ENCODE data around the gene TFF3. TPM values are rescaled to one million over a fixed set of nuclear protein-coding genes. Genes with fewer than 3 reads are reported as not detected.

The TFF3 gene
- total and polyA plus RNA-seq, 2 donors (not counting 1 experiment from before 2014, with no cell fraction given), result not detected

- DNase-seq (ENCODE audit: low read depth in 2 of 2), result no peak
- Histone ChIP-seq H3K27ac (ENCODE audit: insufficient read depth, low read length) (no peak overlapping the region), H2AFZ (ENCODE audit: low read length) (no peak overlapping the region), H3K36me3 (ENCODE audit: control insufficient read depth, insufficient read depth, low read length) (no peaks in the 10 kb centered on the region), H3K79me2 (ENCODE audit: control insufficient read depth, insufficient read depth, low read length) (no peaks in the 10 kb centered on the region), H3K4me3 (replicated peaks in 1 of 4; ENCODE audit: control extremely low read depth in 1 of 4, insufficient read depth in 1 of 4, low read depth in 3 of 4, low read length in 4 of 4) (no peak overlapping the region), H3K9ac (ENCODE audit: insufficient read depth, low read length) (no peak overlapping the region), H3K4me1 (ENCODE audit: control insufficient read depth, extremely low read depth, insufficient read depth, low read length) (no peaks in the 10 kb centered on the region), H4K20me1 (ENCODE audit: control insufficient read depth, extremely low read depth, insufficient read depth, low read length) (no peaks in the 10 kb centered on the region), H3K27me3 (ENCODE audit: control insufficient read depth, insufficient read depth, low read length) (no peaks in the 10 kb centered on the region), H3K4me2 (ENCODE audit: extremely low read depth, insufficient read depth, low read length) (no peak overlapping the region), H3K9me3 (ENCODE audit: control insufficient read depth, insufficient read depth, low read depth, low read length) (no peaks in the 10 kb centered on the region)
- TF ChIP-seq EZH2 (IDR thresholded peaks at IDR 0.05; ENCODE audit: low read length, missing control alignments), result no peak
- TF ChIP-seq, protein P1, sequence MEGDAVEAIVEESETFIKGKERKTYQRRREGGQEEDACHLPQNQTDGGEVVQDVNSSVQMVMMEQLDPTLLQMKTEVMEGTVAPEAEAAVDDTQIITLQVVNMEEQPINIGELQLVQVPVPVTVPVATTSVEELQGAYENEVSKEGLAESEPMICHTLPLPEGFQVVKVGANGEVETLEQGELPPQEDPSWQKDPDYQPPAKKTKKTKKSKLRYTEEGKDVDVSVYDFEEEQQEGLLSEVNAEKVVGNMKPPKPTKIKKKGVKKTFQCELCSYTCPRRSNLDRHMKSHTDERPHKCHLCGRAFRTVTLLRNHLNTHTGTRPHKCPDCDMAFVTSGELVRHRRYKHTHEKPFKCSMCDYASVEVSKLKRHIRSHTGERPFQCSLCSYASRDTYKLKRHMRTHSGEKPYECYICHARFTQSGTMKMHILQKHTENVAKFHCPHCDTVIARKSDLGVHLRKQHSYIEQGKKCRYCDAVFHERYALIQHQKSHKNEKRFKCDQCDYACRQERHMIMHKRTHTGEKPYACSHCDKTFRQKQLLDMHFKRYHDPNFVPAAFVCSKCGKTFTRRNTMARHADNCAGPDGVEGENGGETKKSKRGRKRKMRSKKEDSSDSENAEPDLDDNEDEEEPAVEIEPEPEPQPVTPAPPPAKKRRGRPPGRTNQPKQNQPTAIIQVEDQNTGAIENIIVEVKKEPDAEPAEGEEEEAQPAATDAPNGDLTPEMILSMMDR (conservative IDR thresholded peaks at IDR 0.05 in 1 of 2, IDR thresholded peaks at IDR 0.05 in 1 of 2; ENCODE audit: low read depth in 1 of 2, low read length in 2 of 2), result no peak
These were observed 3.2 kb downstream of the TFF3 start for GRCh38 chr21:42311816-42312625.

- H3K4me2 ChIP-seq (ENCODE audit: extremely low read depth, insufficient read depth, low read length), result no peak overlapping the region
- no peaks in the 10 kb centered on the region for H3K36me3 ChIP-seq (ENCODE audit: control insufficient read depth, insufficient read depth, low read length)
- no peak for DNase-seq (ENCODE audit: low read depth in 2 of 2)
- H3K4me3 ChIP-seq (replicated peaks in 1 of 4; ENCODE audit: control extremely low read depth in 1 of 4, insufficient read depth in 1 of 4, low read depth in 3 of 4, low read length in 4 of 4), result no peak overlapping the region
- no peaks in the 10 kb centered on the region for H4K20me1 ChIP-seq (ENCODE audit: control insufficient read depth, extremely low read depth, insufficient read depth, low read length)
- H3K9me3 ChIP-seq (ENCODE audit: control insufficient read depth, insufficient read depth, low read depth, low read length), result no peaks in the 10 kb centered on the region
- H3K27ac ChIP-seq (ENCODE audit: insufficient read depth, low read length), result no peak overlapping the region
- no peak overlapping the region for H3K9ac ChIP-seq (ENCODE audit: insufficient read depth, low read length)
- H3K79me2 ChIP-seq (ENCODE audit: control insufficient read depth, insufficient read depth, low read length), result no peaks in the 10 kb centered on the region
- no peaks in the 10 kb centered on the region for H3K27me3 ChIP-seq (ENCODE audit: control insufficient read depth, insufficient read depth, low read length)
- TF ChIP-seq EZH2 (IDR thresholded peaks at IDR 0.05; ENCODE audit: low read length, missing control alignments), result no peak
- TF ChIP-seq, protein P1 (conservative IDR thresholded peaks at IDR 0.05 in 1 of 2, IDR thresholded peaks at IDR 0.05 in 1 of 2; ENCODE audit: low read depth in 1 of 2, low read length in 2 of 2), result no peak
- H2AFZ ChIP-seq (ENCODE audit: low read length), result no peak overlapping the region
- H3K4me1 ChIP-seq (ENCODE audit: control insufficient read depth, extremely low read depth, insufficient read depth, low read length), result no peaks in the 10 kb centered on the region
These were observed 4.0 kb downstream of the TFF3 start for GRCh38 chr21:42311160-42311559.

- Histone ChIP-seq H4K20me1 (ENCODE audit: control insufficient read depth, extremely low read depth, insufficient read depth, low read length) (no peaks in the 10 kb centered on the region), H3K36me3 (ENCODE audit: control insufficient read depth, insufficient read depth, low read length) (no peaks in the 10 kb centered on the region), H3K9ac (ENCODE audit: insufficient read depth, low read length) (no peak overlapping the region), H2AFZ (ENCODE audit: low read length) (no peak overlapping the region), H3K4me1 (ENCODE audit: control insufficient read depth, extremely low read depth, insufficient read depth, low read length) (no peaks in the 10 kb centered on the region), H3K4me2 (ENCODE audit: extremely low read depth, insufficient read depth, low read length) (no peak overlapping the region), H3K27me3 (ENCODE audit: control insufficient read depth, insufficient read depth, low read length) (no peaks in the 10 kb centered on the region), H3K79me2 (ENCODE audit: control insufficient read depth, insufficient read depth, low read length) (no peaks in the 10 kb centered on the region), H3K27ac (ENCODE audit: insufficient read depth, low read length) (no peak overlapping the region), H3K9me3 (ENCODE audit: control insufficient read depth, insufficient read depth, low read depth, low read length) (no peaks in the 10 kb centered on the region), H3K4me3 (replicated peaks in 1 of 4; ENCODE audit: control extremely low read depth in 1 of 4, insufficient read depth in 1 of 4, low read depth in 3 of 4, low read length in 4 of 4) (no peak overlapping the region)
- TF ChIP-seq, protein P1 (conservative IDR thresholded peaks at IDR 0.05 in 1 of 2, IDR thresholded peaks at IDR 0.05 in 1 of 2; ENCODE audit: low read depth in 1 of 2, low read length in 2 of 2), result no peak
- TF ChIP-seq EZH2 (IDR thresholded peaks at IDR 0.05; ENCODE audit: low read length, missing control alignments), result no peak
- no peak for DNase-seq (ENCODE audit: low read depth in 2 of 2)
These were observed 4.7 kb downstream of the TFF3 start for GRCh38 chr21:42310411-42311001.
